IPS DF 6.9 (cell line): Measurements from ENCODE around the gene GOLGA8J.
"Not testable (repeated sequence)": the region's sequence is repeated elsewhere in the genome, so short reads cannot be mapped to it uniquely, and the experiment has no call there.

Experiments
- DNase-seq: peaks from one replicate; pipeline ENCODE4 v3.0.0-alpha.2; 2013; ENCODE audit warnings: low read depth, low spot score
- H3K27ac ChIP-seq: one replicate; pipeline ENCODE4 v1.5.1; 2013; ENCODE audit warnings: low read length, control low read depth
- H3K27me3 ChIP-seq: 2 replicates; pipeline ENCODE4 v1.6.1; 2013; ENCODE audit warnings: mild to moderate bottlenecking, low read length; ENCODE audit not compliant: control insufficient read depth, insufficient read depth
- H3K36me3 ChIP-seq: 2 replicates; pipeline ENCODE4 v1.6.1; 2013; ENCODE audit warnings: low read length; ENCODE audit not compliant: control insufficient read depth, insufficient read depth
- H3K4me1 ChIP-seq: 2 replicates; pipeline ENCODE4 v1.6.1; 2013; ENCODE audit warnings: low read length; ENCODE audit not compliant: control insufficient read depth, insufficient read depth
- H3K4me3 ChIP-seq: 2 replicates; pipeline ENCODE4 v1.5.1; 2013; ENCODE audit warnings: mild to moderate bottlenecking, low read length
- H3K9me3 ChIP-seq: 2 replicates; pipeline ENCODE4 v1.6.1; 2013; ENCODE audit warnings: low read length, inconsistent platforms; ENCODE audit not compliant: control insufficient read depth, insufficient read depth
- WGBS: extraction: QIAGEN DNeasy Blood & Tissue Kit; methylation state at CpG from one replicate; pipeline ENCODE4 v1.1.7; 2013; ENCODE audit warnings: mixed read lengths, missing lambda C conversion rate; ENCODE audit not compliant: insufficient read length, insufficient coverage; 5-methylcytosine and 5-hydroxymethylcytosine counted together

The GOLGA8J gene

GRCh38 chr15:30073915-30074314 lies 8.8 kb upstream of the GOLGA8J start:
- no peak overlapping the region for H3K4me3 ChIP-seq
- WGBS, result no CpG with 5 or more reads among the region's 4 CpGs
- no peaks in the 10 kb centered on the region for H3K36me3 ChIP-seq
- H3K4me1 ChIP-seq, result no peaks in the 10 kb centered on the region
- no peak for DNase-seq
- H3K27ac ChIP-seq, result no peak overlapping the region
- peaks cover 2% of the 10 kb centered on the region; the same call in 1 of the 2 replicates for H3K27me3 ChIP-seq
- H3K9me3 ChIP-seq, result no peaks in the 10 kb centered on the region; the same call in 1 of the 2 replicates

GRCh38 chr15:30080816-30081215 lies 1.9 kb upstream of the GOLGA8J start:
- H3K4me1 ChIP-seq, H3K27me3 ChIP-seq, DNase-seq, H3K36me3 ChIP-seq, H3K27ac ChIP-seq, H3K4me3 ChIP-seq, H3K9me3 ChIP-seq: not testable (repeated sequence)
- no CpG with 5 or more reads among the region's 5 CpGs for WGBS

DNA sequence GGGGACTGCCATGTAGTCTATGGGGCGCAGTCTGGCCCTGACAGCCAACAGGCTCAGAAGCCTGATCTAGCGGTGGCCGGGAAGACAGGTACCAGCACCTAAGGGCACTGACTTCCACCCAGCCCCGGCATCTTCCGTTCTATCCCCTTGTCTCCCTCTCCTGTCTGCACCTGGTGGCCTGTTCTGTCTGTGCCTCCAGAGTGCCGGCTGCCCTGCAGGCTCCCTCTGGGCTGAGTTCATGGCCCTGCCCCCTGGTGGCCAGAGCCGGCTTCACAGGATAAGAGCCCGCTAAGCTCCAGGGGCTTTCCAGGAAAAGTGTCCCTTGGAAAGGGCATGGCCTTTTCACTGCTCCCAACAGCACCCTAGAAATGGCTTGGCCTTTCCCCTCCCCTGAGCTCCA lies 15.1 kb downstream of the GOLGA8J start:
- not testable (repeated sequence) for H3K9me3 ChIP-seq, H3K36me3 ChIP-seq, DNase-seq, H3K27ac ChIP-seq, H3K27me3 ChIP-seq, H3K4me3 ChIP-seq, H3K4me1 ChIP-seq
- WGBS, result no CpG with 5 or more reads among the region's 8 CpGs

GRCh38 chr15:30102890-30103289 lies 20.1 kb downstream of the GOLGA8J start:
- H3K4me3 ChIP-seq, H3K27ac ChIP-seq, H3K9me3 ChIP-seq: not testable (repeated sequence)

GRCh38 chr15:30103941-30104507 lies 21.3 kb downstream of the GOLGA8J start:
- WGBS, result no CpG with 5 or more reads among the region's 42 CpGs
- H3K4me1 ChIP-seq, DNase-seq, H3K9me3 ChIP-seq, H3K27me3 ChIP-seq, H3K27ac ChIP-seq, H3K36me3 ChIP-seq: not testable (repeated sequence)
- peak overlapping the region; percentile 54; the same call in 1 of the 2 replicates for H3K4me3 ChIP-seq

More at GRCh38 chr15:30102890-30103289, 20.1 kb downstream of the GOLGA8J start:
- H3K36me3 ChIP-seq, DNase-seq, H3K4me1 ChIP-seq, H3K27me3 ChIP-seq: not testable (repeated sequence)
- WGBS, result no CpG with 5 or more reads among the region's 12 CpGs

DNA sequence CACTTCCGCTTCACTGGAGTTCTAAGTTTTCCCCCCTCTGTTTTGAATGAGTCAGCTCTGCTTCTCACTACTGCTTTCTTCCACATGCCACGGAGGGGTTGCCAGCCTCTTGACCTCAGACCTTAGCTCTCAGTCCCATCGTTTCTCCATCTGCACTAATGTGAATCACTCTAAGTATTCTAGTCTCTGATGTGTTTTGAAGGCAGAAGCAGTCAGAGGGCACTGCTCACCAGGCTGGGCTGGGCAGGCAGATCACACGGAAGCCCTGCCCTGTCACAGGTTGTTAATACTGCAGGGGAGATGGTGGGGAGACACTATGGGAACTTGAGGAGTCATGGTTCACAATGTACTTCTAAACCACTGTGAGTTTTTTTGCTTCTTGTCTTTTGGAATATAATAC lies 27.8 kb downstream of the GOLGA8J start:
- H3K36me3 ChIP-seq, H3K9me3 ChIP-seq, H3K27ac ChIP-seq, H3K4me1 ChIP-seq, H3K4me3 ChIP-seq, H3K27me3 ChIP-seq, DNase-seq: not testable (repeated sequence)
- WGBS, result no CpG with 5 or more reads among the region's 4 CpGs

- H3K9me3 ChIP-seq, DNase-seq, H3K36me3 ChIP-seq, H3K4me3 ChIP-seq, H3K27ac ChIP-seq, H3K4me1 ChIP-seq, H3K27me3 ChIP-seq: not testable (repeated sequence)
- no CpG with 5 or more reads among the region's 2 CpGs for WGBS
Observed at GRCh38 chr15:30130066-30130465, 47.3 kb downstream of the GOLGA8J start.

GRCh38 chr15:30134751-30135150 lies 52.0 kb downstream of the GOLGA8J start, which contains the start of gene GOLGA8T:
Gene GOLGA8T, plus strand, starts transcription at chr15:30135051. Its CDS starts 98 bp downstream, at chr15:30135149.
- H3K4me3 ChIP-seq, H3K27ac ChIP-seq, H3K27me3 ChIP-seq, H3K9me3 ChIP-seq, H3K36me3 ChIP-seq, DNase-seq, H3K4me1 ChIP-seq: not testable (repeated sequence)
- WGBS, result no CpG with 5 or more reads among the region's 7 CpGs
